Stimulated activated CD8-positive, alpha-beta memory T cell treated with anti-CD3 and anti-CD28 coated beads, Interleukin-15, amount 100 ng/mL, for 24 hours (primary cell): Measurements from ENCODE around the gene HNMT.

Experiments
- DNase-seq: peaks from one replicate; pipeline ENCODE4 v3.0.0-alpha.2; 2020; ENCODE audit warnings: low read depth

The HNMT gene

DNA sequence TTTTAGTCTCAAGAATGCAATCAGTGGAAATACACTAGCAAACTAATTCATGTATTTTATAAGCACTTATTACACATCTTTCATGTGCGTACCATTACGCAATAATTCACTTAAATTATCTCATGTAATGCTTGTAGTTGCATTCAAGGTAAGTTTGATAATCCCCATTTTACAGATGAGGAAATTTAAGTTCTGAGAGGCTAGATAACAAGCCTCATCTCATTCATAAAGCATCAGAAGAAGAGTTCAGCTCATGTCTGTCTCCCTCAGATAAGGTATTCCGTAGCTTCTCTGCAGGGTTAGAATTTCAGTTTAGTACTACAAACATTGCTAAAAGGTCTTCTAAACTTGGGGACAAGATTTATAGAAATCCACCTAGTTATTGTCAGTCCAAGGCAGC lies 47.8 kb downstream of the HNMT start:
- DNase-seq = no peak

- no peak for DNase-seq
Measured at GRCh38 chr2:138012968-138013367, 48.7 kb downstream of the HNMT start.

DNA sequence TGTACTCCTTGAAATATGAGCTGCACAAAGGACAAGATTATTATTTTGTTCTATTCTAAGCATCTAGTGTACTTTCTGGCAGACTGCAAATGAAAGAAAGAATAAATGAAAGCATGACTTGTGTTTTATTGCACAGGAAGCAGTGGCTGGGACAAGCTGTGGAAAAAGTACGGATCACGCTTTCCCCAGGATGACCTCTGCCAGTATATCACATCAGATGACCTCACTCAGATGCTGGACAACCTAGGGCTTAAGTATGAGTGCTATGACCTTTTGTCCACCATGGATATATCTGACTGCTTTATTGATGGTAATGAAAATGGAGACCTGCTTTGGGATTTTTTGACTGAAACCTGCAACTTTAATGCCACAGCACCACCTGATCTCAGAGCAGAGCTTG lies 49.4 kb downstream of the HNMT start:
- no peak for DNase-seq

GRCh38 chr2:138015494-138015893 lies 51.2 kb downstream of the HNMT start:
- no peak for DNase-seq

DNA sequence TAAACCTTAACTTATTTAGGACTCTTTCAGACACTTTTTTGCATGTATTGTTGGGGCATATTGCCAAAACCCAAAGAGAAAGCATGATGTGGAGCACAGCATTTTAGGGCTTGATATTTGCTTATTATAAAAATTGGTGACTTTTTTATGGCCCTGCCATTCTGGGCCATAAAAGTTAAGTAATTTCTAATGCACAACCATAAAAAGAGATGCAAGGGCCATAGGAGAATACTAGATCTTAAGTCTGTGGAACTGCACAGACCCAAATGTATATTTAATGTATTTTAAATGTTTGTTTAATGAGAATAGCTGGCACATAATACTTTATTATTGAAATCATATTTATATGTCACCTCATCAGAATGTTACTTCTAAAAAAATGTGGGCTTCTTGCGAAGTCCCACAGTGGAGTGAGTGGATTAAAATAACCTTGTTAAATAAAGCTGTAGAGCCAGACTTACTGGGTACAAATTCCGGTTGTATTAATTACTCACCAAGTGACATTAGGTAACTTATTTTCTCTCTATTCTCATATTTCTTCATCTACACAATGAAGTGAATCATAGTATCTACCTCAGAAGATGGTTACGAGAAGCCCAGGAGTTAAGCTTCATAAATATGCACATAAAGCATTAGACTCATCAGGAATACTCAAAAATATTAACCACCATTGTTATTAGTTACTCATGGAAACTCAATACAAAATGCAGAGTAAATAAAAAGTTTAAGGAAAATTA lies 52.2 kb downstream of the HNMT start:
- DNase-seq = no peak

GRCh38 chr2:138017824-138018223 lies 53.6 kb downstream of the HNMT start:
- no peak for DNase-seq

- DNase-seq = no peak
Measured at GRCh38 chr2:138018866-138019688, 54.8 kb downstream of the HNMT start.

DNA sequence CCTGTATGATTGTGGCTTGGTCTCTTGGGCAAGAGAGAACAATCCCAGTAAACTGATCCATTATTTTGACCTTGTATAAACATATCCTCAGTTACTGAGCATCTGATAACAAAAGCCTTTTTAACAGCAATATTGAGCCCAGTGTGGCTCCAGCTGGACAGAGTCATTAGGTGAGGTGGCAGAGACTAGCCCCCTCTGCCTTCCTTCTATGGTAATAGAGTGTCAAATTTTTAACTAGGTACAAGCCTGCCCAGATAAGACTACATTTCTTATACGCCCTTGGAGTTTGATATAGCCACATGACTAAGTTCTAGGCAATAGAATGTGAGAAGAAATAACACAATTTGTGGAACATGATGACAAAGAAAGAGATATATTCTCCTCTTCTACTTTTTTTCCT lies 56.2 kb downstream of the HNMT start:
- no peak for DNase-seq

DNA sequence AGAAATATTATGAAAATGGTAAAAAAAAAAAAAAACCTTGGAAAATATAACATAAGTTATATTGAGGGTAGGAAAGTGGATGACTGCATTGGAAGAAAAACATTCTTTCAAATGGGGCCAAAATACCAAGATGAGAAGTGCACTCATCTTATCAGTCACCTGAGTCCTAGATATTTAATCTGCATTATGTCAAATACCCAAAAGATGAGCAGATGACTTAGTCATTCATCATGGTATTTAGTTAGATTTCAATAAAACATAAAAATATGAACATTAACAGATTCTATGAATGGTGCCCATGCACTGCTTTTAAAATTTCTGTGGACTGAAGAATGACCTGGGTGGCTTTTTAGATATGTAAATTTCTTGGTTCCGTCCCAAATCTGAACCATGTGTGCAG lies 56.9 kb downstream of the HNMT start:
- no peak for DNase-seq

- no peak for DNase-seq
Measured at GRCh38 chr2:138023298-138023697, 59.0 kb downstream of the HNMT start.

DNA sequence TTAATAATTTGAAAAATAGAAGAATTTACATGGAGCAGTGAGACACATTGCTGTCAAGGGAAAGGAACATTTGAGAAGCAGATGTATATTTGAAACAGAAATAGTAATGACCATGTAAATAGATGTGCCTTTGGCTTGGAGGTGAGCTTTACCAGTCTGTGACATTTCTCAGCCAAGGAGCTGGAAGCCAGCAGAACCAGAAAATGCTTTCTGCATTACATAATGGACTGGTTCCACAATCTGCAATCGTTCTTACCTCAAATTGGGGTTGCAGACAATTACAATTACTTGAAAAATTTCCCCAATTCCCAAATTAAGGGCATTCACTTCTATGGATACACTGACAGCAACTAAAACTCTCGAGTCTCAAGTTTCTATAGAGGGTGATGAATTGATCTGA lies 59.7 kb downstream of the HNMT start:
- no peak for DNase-seq

DNA sequence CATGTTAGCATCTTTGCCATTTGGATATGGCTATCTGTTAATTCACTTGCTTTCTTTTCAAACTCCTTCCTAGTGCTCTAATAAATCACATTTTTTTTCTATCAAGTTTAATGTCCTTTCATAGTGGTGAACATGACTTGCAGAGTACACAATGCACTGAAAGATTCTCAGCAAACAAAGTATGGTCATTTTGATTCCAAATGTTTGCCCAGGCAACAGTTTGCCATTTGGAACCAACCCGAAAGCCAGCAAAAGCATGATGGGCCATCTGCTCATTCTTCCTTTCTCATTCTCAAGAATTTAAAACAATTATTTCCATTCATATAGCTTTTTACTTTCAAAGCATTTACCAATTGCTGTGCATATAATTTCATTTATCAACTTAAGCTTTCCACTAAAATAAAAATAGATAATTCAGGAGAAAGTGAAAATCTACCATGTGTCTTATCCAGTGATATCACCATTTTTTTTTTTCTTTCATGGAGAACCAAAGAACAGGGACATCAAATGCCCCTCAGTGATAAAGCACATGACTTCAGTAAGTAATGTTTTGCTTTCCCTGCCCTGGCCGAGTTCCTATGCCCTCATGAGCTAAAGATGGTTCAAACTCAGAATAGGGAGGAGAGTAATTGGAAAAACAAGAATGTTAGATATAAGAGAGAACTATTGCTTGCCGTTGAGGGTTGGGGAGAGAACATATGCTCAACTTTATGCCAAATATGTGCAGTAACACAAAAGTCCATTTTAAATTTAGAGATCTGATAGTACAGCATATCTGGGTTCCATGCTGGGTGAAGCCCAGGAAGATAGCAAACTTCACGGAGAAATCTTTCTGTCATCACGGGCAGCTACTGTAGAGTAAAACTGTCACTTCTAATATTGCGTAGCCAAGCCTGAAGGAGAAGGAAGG lies 62.1 kb downstream of the HNMT start:
- no peak for DNase-seq

DNA sequence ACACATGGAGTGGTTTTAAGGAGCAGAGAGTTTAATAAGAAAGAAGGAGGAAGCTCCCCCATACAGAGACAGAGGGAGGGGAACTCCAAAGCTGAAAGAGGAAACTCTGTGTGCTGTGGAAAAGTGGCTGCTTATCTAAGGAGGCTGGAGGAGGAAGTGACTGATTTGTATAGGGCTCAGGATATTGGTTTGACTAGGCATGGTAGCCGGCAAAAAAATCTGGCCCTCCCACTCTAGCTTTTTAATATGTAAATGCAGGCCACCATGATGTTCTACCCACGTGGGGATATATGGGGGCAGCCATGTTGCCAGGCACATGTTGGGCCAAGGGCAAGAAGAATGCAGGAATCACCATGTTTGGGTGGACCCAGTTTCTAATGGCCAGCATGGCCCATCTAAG lies 64.3 kb downstream of the HNMT start:
- DNase-seq = no peak

DNA sequence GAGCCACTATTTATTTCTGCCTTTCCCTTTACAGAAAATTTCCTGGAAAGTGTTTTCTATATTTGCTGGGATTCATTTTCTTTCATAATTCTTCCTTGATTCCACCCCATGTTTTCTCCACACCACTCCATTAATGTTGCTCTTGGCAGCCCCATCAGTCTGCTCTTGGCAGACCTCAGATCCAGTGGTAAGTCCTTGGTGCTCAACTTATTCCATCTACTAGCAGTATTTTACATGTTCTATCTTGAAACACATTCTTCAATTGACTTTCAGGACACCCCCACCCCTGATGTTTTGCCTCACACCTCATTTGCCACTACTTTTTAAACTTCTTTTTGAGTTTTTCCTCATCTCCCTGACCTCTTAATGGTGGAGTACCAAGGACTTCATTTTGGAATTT lies 65.0 kb downstream of the HNMT start:
- DNase-seq = no peak

DNA sequence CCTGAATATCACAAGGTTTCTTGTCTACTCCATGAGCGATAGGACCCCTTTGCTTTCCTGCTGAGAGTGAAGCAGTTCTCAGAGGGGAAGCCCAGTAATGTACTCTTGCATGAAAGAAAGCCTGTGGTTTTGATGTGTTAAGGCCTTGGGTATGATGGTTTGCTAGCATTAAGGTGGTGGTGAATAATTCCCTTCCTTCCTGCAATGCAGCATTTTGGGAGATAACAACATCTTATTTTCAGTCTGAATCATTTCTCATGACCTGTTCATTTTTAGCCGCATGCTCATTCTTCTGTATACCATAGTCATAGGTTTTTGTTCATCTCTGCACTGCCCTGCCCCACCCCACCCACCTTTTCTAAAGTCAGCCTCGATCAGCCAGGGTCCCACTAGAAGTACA lies 66.2 kb downstream of the HNMT start:
- no peak for DNase-seq

GRCh38 chr2:138032334-138032733 lies 68.1 kb downstream of the HNMT start:
- DNase-seq = no peak

DNA sequence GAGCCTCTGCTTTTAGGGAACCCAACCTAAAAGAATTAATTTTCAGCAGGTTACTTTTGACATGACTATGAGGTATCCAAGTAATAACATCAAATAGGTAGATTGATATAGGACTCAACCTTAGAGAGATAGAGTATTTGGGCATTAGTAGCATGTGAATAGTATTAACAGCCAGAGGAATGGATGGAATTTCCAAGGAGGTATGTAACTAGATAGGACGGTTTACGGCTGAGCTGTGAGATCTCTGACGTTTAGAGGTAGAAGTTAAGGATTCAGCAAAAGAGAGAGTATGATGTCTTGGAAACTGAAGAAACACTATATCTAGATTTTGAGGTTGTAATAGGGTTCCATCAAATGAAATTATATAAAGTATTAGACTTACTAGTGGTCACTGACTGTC lies 70.3 kb downstream of the HNMT start:
- no peak for DNase-seq

DNA sequence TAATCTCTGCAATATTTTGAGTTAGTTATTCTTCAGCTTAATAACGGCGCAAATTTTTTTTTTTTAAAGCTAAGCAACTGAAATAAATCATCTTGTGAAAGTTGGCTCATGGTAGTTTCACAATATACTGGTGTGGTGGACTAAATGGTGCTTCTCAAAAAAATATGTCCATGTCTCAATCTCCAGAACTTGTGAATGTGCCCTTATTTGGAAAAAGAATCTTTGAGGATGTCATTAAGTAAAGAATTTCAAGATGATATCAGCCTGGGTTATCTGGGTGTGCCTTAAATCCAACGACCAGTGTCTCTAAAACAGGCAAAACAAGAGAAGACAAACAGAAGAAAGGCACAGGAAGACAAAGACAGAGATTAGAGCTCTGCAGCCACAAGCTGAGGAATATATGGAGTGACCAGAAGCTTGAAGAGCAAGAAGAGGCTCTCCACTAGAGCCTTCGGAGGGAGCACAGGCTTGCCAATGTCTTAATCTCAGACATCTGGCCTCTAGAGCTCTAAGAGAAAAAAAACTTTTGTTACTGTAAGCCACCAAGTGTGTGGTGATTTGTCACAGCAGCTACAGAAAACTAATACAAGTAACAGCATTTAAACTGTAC lies 71.4 kb downstream of the HNMT start:
- no peak for DNase-seq

DNA sequence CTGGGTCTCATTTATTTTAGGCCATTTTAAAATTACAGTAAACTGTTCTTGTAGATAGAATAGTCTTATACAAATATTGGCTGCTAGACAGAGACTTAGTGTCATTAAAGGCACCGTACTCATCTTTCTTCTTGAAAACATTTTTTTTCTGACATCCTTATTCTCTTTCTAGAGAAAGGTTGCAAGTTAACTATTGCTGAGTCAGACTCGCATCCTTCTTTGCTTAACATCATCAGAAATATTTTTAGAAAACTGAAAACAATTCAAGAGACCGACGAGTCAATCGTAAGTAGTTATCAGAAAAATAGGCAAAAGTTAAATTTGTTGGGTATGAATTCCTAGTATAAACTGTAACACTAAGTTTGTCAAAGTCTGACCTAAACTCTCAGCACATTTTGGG lies 72.2 kb downstream of the HNMT start:
- DNase-seq = no peak

GRCh38 chr2:138037090-138037489 lies 72.8 kb downstream of the HNMT start:
- DNase-seq = no peak

DNA sequence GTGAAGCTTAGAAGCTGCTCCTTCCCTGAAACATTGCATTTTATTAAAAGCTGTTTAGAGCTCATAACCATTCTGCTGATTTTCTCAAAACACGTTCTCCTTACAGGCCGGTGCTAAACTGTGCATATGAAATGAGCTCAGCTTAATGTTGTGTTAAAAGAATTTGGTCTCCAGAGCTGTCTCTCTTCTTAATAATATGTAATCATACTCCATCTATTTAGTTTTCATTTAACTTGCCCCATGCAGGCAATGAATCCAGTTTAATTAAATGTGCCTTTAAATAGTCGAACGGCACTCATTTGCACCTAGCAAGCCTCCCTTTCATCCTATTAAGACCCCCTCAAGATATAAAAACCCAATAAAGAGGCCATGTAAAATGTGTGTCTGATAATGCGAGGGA lies 76.3 kb downstream of the HNMT start:
- no peak for DNase-seq

DNA sequence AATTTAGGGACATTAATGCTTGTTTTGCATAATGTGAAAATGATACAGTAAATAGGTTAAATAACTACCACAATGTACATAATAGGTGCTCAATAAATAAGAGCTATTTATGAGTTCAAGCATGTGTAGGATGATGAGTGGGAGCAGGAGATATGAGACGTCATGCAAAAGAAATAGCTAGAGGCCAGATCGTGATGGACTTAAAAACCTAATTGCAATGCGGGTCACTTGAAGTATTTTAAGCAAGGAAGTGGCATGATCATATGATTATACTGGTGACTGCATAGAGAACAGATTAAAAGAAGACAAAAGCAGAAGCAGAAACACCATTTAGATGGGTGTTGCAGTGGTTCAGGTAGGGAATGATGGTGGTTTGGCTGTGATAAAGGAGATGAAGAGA lies 78.0 kb downstream of the HNMT start:
- no peak for DNase-seq
